Body of pancreas (tissue), 4 donors: ENCODE measurements around the gene OR10A3.

Source experiments
- POLR2A ChIP-seq, 3 donors: fragments of 450-650 bp; IDR thresholded peaks; one replicate each; pipeline ENCODE4 v1.6.1; 2016; ENCODE audit warnings: antibody characterized with exemption in 3 of 3, mild to moderate bottlenecking in 2 of 3
- TF ChIP-seq, protein P1 (sequence below), 7 experiments: fragments of 450-650 bp in 4 of 7; fragments of 200-600 bp in 3 of 7; sonication (generic) in 3 of 7; IDR thresholded peaks; one replicate each; pipeline ENCODE4 v1.5.1; 2016 to 2019; ENCODE audit warnings: antibody characterized with exemption in 7 of 7

DNA sequence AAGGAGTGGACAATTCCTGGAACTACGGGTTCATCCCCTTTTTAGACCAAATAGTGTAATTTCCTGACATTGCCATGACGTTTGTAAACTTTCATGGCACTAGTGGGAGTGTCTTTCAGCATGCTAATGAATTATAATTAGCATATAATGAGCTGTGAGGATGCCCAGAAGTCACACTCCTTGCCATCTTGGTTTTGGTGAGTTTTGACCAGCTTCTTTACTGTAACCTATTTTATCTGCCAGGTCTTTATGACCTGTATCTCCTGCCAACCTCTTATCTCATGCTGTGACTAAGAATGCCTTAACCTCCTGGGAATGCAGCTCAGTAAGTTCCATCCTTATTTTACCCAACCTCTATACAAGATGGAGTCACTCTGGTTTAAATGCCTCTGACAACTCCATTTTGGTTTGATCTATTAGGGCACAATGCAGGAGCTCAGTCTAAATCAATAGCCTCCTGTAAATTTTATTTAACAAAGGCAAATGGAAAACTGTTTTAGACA is 31.2 kb downstream of the OR10A3 start:
- no peak for TF ChIP-seq POLR2A (IDR thresholded peaks at IDR 0.05)
- TF ChIP-seq, protein P1, sequence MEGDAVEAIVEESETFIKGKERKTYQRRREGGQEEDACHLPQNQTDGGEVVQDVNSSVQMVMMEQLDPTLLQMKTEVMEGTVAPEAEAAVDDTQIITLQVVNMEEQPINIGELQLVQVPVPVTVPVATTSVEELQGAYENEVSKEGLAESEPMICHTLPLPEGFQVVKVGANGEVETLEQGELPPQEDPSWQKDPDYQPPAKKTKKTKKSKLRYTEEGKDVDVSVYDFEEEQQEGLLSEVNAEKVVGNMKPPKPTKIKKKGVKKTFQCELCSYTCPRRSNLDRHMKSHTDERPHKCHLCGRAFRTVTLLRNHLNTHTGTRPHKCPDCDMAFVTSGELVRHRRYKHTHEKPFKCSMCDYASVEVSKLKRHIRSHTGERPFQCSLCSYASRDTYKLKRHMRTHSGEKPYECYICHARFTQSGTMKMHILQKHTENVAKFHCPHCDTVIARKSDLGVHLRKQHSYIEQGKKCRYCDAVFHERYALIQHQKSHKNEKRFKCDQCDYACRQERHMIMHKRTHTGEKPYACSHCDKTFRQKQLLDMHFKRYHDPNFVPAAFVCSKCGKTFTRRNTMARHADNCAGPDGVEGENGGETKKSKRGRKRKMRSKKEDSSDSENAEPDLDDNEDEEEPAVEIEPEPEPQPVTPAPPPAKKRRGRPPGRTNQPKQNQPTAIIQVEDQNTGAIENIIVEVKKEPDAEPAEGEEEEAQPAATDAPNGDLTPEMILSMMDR (IDR thresholded peaks at IDR 0.05), result no peak
